ENCODE measurements around the gene KIF4A.
A peak's percentile ranks its signal among the peaks of the same experiment; 100 is the strongest.
"Not testable (repeated sequence)": the region's sequence is repeated elsewhere in the genome, so short reads cannot be mapped to it uniquely, and the experiment has no call there.

KIF4A gene, protein sequence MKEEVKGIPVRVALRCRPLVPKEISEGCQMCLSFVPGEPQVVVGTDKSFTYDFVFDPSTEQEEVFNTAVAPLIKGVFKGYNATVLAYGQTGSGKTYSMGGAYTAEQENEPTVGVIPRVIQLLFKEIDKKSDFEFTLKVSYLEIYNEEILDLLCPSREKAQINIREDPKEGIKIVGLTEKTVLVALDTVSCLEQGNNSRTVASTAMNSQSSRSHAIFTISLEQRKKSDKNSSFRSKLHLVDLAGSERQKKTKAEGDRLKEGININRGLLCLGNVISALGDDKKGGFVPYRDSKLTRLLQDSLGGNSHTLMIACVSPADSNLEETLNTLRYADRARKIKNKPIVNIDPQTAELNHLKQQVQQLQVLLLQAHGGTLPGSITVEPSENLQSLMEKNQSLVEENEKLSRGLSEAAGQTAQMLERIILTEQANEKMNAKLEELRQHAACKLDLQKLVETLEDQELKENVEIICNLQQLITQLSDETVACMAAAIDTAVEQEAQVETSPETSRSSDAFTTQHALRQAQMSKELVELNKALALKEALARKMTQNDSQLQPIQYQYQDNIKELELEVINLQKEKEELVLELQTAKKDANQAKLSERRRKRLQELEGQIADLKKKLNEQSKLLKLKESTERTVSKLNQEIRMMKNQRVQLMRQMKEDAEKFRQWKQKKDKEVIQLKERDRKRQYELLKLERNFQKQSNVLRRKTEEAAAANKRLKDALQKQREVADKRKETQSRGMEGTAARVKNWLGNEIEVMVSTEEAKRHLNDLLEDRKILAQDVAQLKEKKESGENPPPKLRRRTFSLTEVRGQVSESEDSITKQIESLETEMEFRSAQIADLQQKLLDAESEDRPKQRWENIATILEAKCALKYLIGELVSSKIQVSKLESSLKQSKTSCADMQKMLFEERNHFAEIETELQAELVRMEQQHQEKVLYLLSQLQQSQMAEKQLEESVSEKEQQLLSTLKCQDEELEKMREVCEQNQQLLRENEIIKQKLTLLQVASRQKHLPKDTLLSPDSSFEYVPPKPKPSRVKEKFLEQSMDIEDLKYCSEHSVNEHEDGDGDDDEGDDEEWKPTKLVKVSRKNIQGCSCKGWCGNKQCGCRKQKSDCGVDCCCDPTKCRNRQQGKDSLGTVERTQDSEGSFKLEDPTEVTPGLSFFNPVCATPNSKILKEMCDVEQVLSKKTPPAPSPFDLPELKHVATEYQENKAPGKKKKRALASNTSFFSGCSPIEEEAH

GRCh38 chrX:70289793-70290770 is at the start of gene KIF4A, which contains the start of gene PDZD11:
TSS of gene KIF4A (plus strand) at chrX:70290104. CDS start at chrX:70290459, 355 bp downstream.
TSS of gene PDZD11 (minus strand) at chrX:70289927. CDS start at chrX:70289341, 586 bp downstream.
- DNase-seq, result peak; percentile 19 to 58

DNA sequence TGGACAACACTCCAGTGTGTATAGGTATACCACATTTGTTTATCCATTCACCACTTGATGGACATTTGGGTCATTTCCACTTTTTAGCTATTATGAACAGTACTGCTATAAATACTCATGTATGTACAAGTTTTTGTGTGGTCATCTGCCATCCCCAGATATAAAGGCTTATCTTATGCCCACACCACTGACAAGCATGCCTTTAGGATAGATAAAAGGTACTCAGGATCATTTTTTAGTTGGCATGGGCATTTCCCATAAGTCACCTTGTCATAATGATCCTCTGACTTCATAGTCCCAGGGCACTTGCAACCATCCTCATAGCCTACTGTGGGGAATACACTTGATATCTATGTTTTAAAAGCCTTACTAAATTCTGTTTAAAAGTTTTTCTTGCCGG is 49.2 kb upstream of the KIF4A start:
- DNase-seq, result no peak

DNA sequence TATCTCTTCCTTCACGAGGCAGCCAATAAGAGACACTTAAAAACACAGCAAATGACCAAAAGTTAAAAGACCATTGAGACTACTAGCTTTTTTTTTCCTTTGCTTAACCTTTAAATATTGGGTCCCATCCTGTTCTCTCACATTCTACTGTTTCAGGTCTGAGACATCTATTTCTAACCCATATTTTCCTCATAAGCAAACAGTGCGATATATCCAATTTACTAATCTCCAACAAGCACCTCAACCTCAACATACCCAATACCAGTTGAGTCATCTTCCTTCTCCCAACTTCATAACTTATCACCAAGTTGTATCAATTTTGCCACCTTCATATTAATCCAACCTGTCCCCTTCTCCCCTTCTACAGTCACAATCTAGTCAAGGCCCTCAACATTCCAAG is 48.4 kb upstream of the KIF4A start:
- no peak for DNase-seq

DNA sequence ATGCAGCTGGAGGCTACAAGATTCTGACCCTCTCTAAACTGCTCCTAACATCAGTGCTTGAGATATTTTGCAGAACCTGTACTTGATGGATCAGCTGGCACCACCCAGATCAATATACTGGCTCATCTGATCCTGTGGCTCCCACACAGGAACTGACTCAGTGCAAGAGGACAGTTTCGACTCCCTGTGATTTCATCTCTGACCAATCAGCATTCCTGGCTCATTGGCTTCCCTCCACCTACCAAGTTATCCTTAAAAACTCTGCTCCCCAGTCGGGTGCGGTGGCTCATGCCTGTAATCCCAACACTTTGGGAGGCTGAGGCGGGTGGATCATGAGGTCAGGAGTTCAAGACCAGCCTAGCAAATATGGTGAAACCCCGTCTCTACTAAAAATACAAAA is 46.3 kb upstream of the KIF4A start:
- DNase-seq, result not testable (repeated sequence)

GRCh38 chrX:70244881-70245280 is 45.0 kb upstream of the KIF4A start:
- no peak for DNase-seq

DNA sequence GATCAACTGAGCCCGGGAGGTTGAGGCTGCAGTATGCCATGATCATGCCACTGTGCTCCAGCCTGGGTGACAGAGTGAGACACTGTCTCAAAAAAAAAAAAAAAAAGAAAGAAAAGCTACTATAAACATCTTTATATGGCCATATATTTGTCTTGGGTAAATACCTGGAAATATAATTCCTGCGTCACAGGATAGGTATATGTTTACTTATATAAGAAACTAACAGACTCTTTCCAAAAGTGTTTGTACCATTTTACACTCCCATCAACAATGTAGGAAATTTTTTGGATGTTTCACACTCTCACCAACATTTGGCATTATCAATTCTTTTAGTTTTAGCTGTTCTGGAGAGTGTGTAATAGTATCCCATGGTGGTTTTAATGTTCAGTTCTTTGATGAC is 42.7 kb upstream of the KIF4A start:
- DNase-seq, result no peak

DNA sequence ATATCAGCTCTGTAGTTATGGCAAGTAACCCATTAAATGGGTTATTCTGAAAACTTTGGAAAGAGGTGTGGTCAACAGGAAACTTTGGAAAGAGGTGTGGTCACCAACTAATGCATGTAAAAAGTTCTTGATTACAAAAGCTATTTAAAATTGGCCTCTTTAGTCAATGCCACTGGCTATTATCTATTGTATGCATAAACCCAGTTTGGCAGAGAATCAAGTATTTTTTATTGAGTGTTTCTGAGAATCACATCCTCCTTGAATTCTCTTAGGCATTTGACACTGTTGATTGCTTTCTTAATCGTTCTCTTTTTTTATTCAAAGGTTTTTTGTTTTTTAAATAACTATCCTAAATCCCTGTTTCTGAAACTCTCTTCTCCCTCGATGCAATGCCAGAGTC is 37.4 kb upstream of the KIF4A start:
- DNase-seq, result no peak

DNA sequence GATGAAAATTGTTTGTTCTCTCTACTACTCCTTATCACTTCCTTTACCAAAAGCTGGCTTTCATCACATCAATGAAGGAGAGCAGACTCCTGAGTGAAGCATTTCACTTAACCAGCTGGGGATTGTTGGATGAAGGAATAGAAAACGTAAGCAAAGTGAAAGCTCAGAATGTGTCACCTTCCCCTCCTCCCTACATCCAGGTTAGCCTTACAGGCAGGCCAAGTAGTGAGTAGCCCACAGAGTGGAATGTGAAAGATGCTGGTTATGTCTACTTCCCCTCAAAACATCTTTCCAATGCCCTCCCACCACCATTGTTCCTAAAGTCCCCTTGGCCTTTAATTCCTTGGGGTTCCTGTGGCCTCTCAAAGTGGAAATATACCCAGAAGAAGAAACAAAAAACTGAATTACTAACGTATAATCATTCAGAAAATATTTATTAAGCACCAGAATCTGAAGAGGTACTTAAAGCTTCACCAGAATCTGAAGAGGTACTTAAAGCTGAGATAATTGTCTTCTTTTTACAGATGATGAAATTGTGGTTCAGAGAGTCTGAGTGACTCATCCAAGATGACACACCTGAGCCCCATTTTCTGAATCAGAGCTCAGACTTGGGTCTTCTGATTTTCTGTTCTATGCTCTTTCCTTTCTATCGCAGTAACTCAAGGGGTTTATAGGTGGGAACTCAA is 36.4 kb upstream of the KIF4A start:
- DNase-seq, result no peak

DNA sequence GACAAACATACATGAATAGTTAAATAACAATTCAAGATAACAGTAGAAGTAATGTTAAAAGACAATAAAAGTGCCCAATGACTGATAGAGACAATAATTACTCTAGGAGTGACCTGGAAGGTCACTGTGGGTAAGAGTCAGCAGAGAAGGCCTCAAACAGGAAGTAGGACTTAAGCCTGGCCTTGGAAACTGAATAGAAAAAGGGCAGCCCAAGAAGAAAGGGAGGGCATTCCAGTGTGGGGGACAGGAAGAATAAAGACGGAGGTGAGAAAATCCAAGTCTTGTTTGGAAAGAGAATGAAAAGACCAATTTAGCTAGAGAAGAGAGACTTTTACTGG is 35.9 kb upstream of the KIF4A start:
- no peak for DNase-seq

DNA sequence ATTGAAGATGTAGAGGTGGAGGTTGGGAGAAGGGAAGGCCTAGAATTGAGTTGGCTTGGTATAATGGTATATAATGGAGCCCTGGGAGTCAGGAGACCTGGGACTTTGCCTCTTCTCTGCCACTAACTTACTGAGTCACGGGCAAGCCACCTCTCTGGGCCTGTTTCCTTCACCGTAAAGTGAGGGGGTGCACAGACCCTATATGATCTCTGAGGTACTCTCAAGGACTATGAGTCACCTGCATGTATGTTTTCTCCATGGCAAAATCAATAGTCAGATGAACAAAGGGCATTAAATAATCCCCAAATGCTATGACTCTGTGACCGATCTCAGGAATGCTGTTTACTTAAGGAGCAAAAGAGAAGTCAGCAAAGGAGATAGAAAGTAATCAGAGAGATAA is 35.0 kb upstream of the KIF4A start:
- DNase-seq, result no peak

DNA sequence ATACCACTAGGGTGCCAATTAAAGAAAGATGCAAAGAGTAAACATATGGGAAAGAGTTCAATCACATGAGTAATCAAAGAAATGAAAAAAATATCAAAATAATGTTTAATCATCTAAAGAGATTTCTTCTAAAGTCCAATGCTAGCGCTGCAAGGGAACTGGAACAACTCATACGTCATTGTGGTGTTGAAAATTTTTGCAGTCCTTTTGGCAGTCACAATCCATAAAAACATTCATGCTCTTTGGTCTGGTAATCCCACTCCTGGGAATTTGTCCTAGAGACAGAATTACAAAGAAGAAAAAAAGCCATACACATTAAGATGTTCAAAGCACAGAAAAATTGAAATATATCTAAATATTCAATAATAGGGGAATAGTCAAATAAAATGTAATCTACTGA is 34.5 kb upstream of the KIF4A start:
- no peak for DNase-seq

- DNase-seq, result no peak
Measured at GRCh38 chrX:70257423-70258288, 32.2 kb upstream of the KIF4A start.

GRCh38 chrX:70260104-70260503 is 29.8 kb upstream of the KIF4A start, which contains the start of gene P2RY4:
TSS of gene P2RY4 (minus strand) at chrX:70260204. CDS start at chrX:70259624, 580 bp downstream.
- no peak for DNase-seq

DNA sequence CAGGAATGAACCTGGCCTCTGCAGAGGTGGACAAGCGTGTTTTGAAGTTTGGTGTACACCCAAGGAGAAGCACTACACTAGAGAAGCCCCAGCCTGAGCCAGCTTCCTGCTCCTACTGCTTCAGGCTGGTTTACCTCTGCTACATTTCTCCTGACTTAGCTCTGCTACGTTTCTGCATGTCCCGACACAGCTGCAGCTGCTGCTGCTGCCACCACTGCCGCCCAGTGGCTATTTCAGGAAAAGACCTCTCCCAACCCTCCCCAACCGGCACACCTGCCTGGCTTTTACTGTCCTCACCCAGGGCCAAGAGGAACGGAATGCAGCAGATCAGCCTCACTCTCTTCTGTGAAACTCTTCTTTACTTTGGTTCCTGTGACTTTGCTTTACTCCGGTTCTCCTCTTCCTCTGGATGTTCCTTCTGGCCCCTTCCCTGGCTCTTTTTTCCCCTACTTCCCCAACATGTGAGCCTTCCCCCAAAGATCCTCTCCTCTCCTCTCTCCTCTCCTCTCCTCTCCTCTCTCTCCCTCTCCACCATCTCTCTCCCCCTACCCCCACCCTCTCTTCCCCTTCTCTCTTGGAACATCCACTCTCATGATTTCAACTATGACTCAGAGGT is 26.8 kb upstream of the KIF4A start:
- DNase-seq, result no peak

DNA sequence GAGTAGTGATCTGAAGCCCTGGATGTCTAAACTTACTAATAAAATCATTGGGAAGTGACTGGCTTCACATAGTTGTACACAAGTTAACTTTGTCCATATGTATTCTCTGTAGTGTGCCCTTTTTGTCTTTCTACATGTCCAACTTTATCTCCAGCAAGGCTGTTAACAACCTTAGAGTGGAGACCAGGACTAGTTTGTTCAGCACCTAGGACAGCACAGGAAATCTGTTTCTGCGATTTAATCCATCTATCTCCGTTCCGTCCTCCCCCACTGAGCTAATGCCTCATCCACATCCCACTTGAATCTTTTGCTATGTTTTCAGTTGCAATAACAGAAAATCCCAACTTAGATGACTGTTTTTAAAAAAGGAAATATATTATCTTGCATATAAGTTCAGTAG is 25.1 kb upstream of the KIF4A start:
- DNase-seq, result no peak

- DNase-seq, result no peak
Measured at GRCh38 chrX:70268034-70268433, 21.9 kb upstream of the KIF4A start, which contains the start of gene ARR3. TSS of gene ARR3 (plus strand) at chrX:70268334. CDS start at chrX:70269386, 1,052 bp downstream.

- DNase-seq, result not testable (repeated sequence)
Measured at GRCh38 chrX:70274029-70274428, 15.9 kb upstream of the KIF4A start.

DNA sequence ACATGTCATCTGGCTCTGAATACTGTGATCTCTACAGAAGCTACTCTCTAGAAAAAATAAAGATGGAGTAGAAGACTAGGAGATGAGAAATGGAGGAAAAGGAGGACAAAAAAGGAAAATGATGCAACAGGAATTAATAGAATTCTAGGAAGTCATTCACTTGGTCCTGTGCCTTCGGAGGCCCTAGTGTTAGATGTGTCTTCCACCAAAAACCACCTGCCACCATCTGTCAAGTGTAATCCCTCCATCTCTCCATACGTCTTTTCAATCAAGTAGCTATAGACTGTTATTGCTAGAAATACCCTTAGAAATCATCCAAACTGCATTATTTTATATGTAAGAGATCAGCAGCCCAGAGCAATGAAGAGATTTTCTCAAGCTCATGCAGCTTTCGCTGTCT is 10.8 kb upstream of the KIF4A start:
- DNase-seq, result no peak

DNA sequence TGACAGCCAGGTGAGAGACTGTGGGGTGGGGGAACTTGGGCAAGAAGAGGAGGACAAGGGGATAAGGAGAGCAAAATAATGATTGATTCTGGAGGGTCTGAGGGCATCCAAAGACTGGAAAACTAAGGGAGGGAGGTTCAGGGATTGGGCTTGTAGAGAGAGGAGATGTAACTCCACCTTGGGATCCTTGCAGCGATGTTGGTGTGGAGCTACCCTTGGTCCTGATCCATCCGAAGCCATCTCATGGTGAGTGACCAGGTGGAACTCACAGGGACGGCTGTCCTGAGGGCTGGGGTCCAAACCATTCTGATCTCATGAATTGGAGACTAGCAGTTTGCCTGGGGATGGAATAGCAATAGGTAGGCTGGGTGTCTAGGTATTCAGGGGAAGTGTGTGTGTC is 9.3 kb upstream of the KIF4A start:
- DNase-seq, result no peak

DNA sequence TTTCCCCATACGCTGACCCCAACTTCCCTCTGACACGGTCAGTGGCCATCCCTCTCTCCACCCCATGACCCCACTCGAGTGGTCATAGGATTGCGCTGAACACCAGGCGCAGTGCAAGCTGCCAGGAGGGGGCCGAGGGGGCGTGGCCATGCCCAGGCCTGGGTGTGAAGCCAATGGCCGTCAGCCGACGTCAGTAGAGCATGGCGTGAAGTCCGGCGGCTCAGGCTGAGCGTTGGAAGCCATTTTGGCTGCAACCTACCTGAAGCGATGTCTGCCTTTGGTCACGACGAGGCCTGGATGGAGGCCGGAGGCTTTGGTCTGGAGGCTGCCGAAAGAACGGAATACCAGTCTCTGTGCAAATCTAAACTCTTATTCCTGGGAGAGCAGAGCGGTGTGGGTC is 8.0 kb upstream of the KIF4A start, which contains the start of gene RAB41:
TSS of gene RAB41 (plus strand) at position 222 of the 400 bp plus-strand sequence. CDS start at position 268, 46 bp downstream.
- no peak for DNase-seq
